VCaP (cell line): Measurements from ENCODE around the gene PGAP6.

Experiments
- H3K27ac ChIP-seq: fragments of 450-650 bp; 2 replicates; pipeline ENCODE4 v1.5.1; 2017
- CTCF ChIP-seq: fragments of 450-650 bp; conservative IDR thresholded peaks from 2 replicates; pipeline ENCODE4 v1.5.1; 2017; ENCODE audit warnings: mild to moderate bottlenecking, moderate library complexity

The PGAP6 gene

GRCh38 chr16:374616-374926 is 7.2 kb downstream of the PGAP6 start:
- no peak for TF ChIP-seq CTCF
- H3K27ac ChIP-seq: no peak overlapping the region

GRCh38 chr16:373848-374615 is 7.7 kb downstream of the PGAP6 start:
- no peak for TF ChIP-seq CTCF

GRCh38 chr16:373020-373598 is 8.7 kb downstream of the PGAP6 start:
- H3K27ac ChIP-seq: no peak overlapping the region
- no peak for TF ChIP-seq CTCF

More at GRCh38 chr16:373848-374615, 7.7 kb downstream of the PGAP6 start:
- no peak overlapping the region for H3K27ac ChIP-seq

- no peak overlapping the region for H3K27ac ChIP-seq
- no peak for TF ChIP-seq CTCF
Measured at GRCh38 chr16:372302-372983, 9.3 kb downstream of the PGAP6 start.

GRCh38 chr16:371515-372301 is 10.1 kb downstream of the PGAP6 start:
- no peak for TF ChIP-seq CTCF
- H3K27ac ChIP-seq: peak overlapping the region; percentile 61; the same call in 1 of the 2 replicates

- no peak for TF ChIP-seq CTCF
- peak overlapping the region; percentile 61 for H3K27ac ChIP-seq
Measured at GRCh38 chr16:370979-371514, 10.7 kb downstream of the PGAP6 start.
